B cell (primary cell): Measurements from ENCODE around the gene RSU1. TPM values are rescaled to one million over a fixed set of nuclear protein-coding genes. Genes with fewer than 3 reads are reported as not detected.

Experiments
- ATAC-seq: fragments of 200-7000 bp; cut with Tn5 transposase; one replicate; pipeline ENCODE4 v1.10.0; 2021; ENCODE audit warnings: low read depth, mild to moderate bottlenecking, moderate number of reproducible peaks, moderate library complexity
- CTCF ChIA-PET: fragments of 350-600 bp; sonication (Branson Sonifier 250); formaldehyde crosslinking; loops from one replicate; lab custom pipeline; 2021; ENCODE audit warnings: antibody characterized with exemption, inconsistent platforms; lab: Charles Lee
- POLR2A ChIA-PET: fragments of 350-600 bp; sonication (Branson Sonifier 250); formaldehyde crosslinking; loops from one replicate; lab custom pipeline; 2021; ENCODE audit warnings: antibody characterized with exemption; lab: Charles Lee
- DNase-seq: peaks from one replicate; pipeline ENCODE4 v3.0.0; 2013
- H2AFZ ChIP-seq: 2 replicates; pipeline ENCODE4 v1.6.1; 2012; ENCODE audit warnings: mild to moderate bottlenecking, low read depth, low read length; ENCODE audit not compliant: insufficient read depth, poor library complexity, severe bottlenecking
- H3K27ac ChIP-seq, 2 donors: 1 replicate in 1 of 2; 2 replicates in 1 of 2; pipeline ENCODE4 v1.5.1; 2012 to 2013; ENCODE audit warnings: low read length in 2 of 2, mild to moderate bottlenecking in 2 of 2, moderate library complexity in 1 of 2
- H3K27me3 ChIP-seq, 4 experiments: fragments of 200-600 bp in 1 of 4; sonication (generic) in 1 of 4; replicated peaks in 1 of 4; 1 replicate in 2 of 4; 2 replicates in 2 of 4; pipeline versions ENCODE4 v1.6.1 to v1.7.0; 2013 to 2016; ENCODE audit warnings: low read length in 3 of 4, mild to moderate bottlenecking in 2 of 4, mixed read lengths in 1 of 4, moderate library complexity in 1 of 4; ENCODE audit not compliant: insufficient read depth in 4 of 4, control insufficient read depth in 3 of 4; ENCODE audit errors: control extremely low read depth in 1 of 4
- H3K36me3 ChIP-seq, 2 experiments: replicated peaks in 1 of 2; 1 replicate in 1 of 2; 2 replicates in 1 of 2; pipeline versions ENCODE4 v1.6.1 to v1.7.1; 2013; ENCODE audit warnings: low read length in 1 of 2; ENCODE audit not compliant: insufficient read depth in 2 of 2, control insufficient read depth in 1 of 2; ENCODE audit errors: control extremely low read depth in 1 of 2, extremely low read depth in 1 of 2
- H3K4me1 ChIP-seq, 2 donors: fragments of 200-600 bp in 1 of 2; sonication (generic) in 1 of 2; 1 replicate in 1 of 2; 2 replicates in 1 of 2; pipeline versions ENCODE4 v1.5.1 to v1.6.1; 2013 to 2017; ENCODE audit warnings: low read length in 2 of 2; ENCODE audit not compliant: control insufficient read depth in 2 of 2, insufficient read depth in 2 of 2
- H3K4me2 ChIP-seq: replicated peaks from 2 replicates; pipeline ENCODE3; 2012; ENCODE audit warnings: mild to moderate bottlenecking, low read depth, low read length; ENCODE audit not compliant: poor library complexity, severe bottlenecking
- H3K4me3 ChIP-seq, 5 experiments: fragments of 200-600 bp in 1 of 5; sonication (generic) in 1 of 5; 1 replicate in 3 of 5; 2 replicates in 2 of 5; pipeline versions ENCODE4 v1.5.1 to v1.7.0; 2011 to 2016; ENCODE audit warnings: low read length in 4 of 5, mild to moderate bottlenecking in 4 of 5, low read depth in 2 of 5, control low read depth in 1 of 5, moderate library complexity in 1 of 5; ENCODE audit not compliant: insufficient read depth in 1 of 5; ENCODE audit errors: control extremely low read depth in 1 of 5, extremely low read depth in 1 of 5
- H3K79me2 ChIP-seq: fragments of 200-600 bp; sonication (generic); one replicate; pipeline ENCODE4 v1.6.0; 2016; ENCODE audit warnings: low read length; ENCODE audit not compliant: control insufficient read depth, insufficient read depth
- H3K9ac ChIP-seq: fragments of 200-600 bp; sonication (generic); 2 replicates; pipeline ENCODE4 v1.6.1; 2017; ENCODE audit warnings: mild to moderate bottlenecking, low read length, moderate library complexity
- H3K9me3 ChIP-seq, 3 donors: one replicate each; pipeline versions ENCODE4 v1.6.1 to v1.7.1; 2013; ENCODE audit warnings: low read length in 2 of 3; ENCODE audit not compliant: control insufficient read depth in 2 of 3, insufficient read depth in 1 of 3; ENCODE audit errors: control extremely low read depth in 1 of 3
- H4K20me1 ChIP-seq: 2 replicates; pipeline ENCODE4 v1.6.0; 2012; ENCODE audit warnings: mild to moderate bottlenecking, low read length; ENCODE audit not compliant: insufficient read depth, control insufficient read depth, poor library complexity, severe bottlenecking
- H3K27ac Mint-ChIP-seq: one replicate; pipeline ENCODE4 v1.8.0; 2021; ENCODE audit warnings: mixed read lengths
- H3K27me3 Mint-ChIP-seq: one replicate; pipeline ENCODE4 v1.8.0; 2021; ENCODE audit warnings: mixed read lengths
- H3K4me1 Mint-ChIP-seq: one replicate; pipeline ENCODE4 v1.8.0; 2021; ENCODE audit warnings: mixed read lengths
- H3K4me3 Mint-ChIP-seq: one replicate; pipeline ENCODE4 v1.8.0; 2021; ENCODE audit warnings: mixed read lengths
- H3K9me3 Mint-ChIP-seq: one replicate; pipeline ENCODE4 v1.8.0; 2022; ENCODE audit warnings: mixed read lengths; ENCODE audit not compliant: insufficient read depth
- EZH2 ChIP-seq: IDR thresholded peaks from 2 replicates; pipeline ENCODE4 v1.6.1; 2012; ENCODE audit warnings: borderline replicate concordance, low read depth, mild to moderate bottlenecking, moderate library complexity, low read length; ENCODE audit not compliant: insufficient read depth, poor library complexity, severe bottlenecking
- WGBS: methylation state at CpG from one replicate; pipeline ENCODE4 v1.1.5; 2013; ENCODE audit warnings: missing lambda C conversion rate; ENCODE audit not compliant: insufficient coverage; 5-methylcytosine and 5-hydroxymethylcytosine counted together
- intact Hi-C: fragments of 100-400 bp; cut with micrococcal nuclease; formaldehyde crosslinking; loops from one replicate; pipeline ENCODE4 v1.10.0; 2022
- polyA plus RNA-seq: library from polyadenylated mRNA; depleted of rRNA; stranded (reverse); fragments of >200 nt; gene quantifications from 2 replicates; pipeline ENCODE4 v1.2.3, GENCODE V29; 2012
- total RNA-seq, 2 donors: library from RNA; stranded (reverse); fragments of 120-200 nt in 1 of 2; gene quantifications; 1 replicate in 1 of 2; 2 replicates in 1 of 2; pipeline versions ENCODE4 v1.2.3 to v1.2.4, GENCODE V29; 2013 to 2022
- TF ChIP-seq, protein P1 (sequence below): fragments of 200-600 bp; IDR thresholded peaks from one replicate; pipeline ENCODE4 v1.8.0; 2022; ENCODE audit warnings: antibody characterized with exemption, mild to moderate bottlenecking

RSU1 gene
- total and polyA plus RNA-seq, 2 donors (not counting 1 experiment from before 2014, with no cell fraction given), result 33.4 to 41.1 TPM

DNA sequence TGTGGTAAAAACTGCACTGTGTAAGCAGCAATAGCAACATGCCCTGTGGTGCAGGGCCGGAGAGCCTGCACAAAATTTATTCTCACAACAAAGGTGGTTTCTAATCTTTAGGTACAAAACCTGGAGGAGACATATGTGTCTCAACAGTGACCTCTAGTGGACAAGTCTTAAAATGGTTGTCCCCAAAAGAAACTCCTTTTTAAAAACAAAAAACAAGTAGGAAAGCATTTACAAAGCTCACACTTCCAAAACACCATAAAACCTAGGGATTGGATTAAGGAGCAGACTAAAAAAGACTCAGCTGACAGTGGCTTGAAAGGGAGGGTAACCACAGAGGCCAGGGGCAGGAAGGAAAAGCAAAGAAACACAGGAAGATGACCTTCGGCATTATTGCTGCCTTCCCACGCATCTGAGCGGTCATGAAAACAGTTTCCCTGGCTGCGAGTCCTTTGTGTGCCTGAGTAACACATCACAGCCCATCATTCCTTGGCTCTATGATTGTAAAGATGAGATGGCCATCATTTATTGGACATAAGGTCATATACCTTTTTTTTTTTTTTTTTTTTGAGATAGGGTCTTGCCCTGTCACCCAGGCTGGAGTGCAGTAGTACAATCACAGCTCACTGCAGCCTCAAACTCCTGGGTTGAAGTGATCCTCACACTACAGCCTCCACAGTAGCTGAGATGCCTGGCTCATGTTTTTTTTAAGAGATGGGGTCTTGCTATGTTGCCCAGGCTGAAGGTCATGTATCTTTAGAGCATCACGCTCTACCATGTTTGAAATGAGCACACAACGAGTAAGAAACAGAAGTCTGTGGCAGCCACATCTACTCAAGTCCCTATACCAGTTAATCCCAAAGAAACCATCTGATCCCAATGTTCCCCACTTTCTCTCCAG lies 39.5 kb downstream of the RSU1 start:
- intact Hi-C loops, result loop anchor here (2.0 to 5.0 kb wide), 2 partner anchors 39 to 900 kb away; partner anchors contain the start of gene RSU1
- ATAC-seq, result no peak
- no peak overlapping the region for H3K4me2 ChIP-seq

More for the DNA sequence above, 39.5 kb downstream of the RSU1 start:
- H3K4me1 Mint-ChIP-seq, result peaks cover 24% of the 10 kb centered on the region
- Histone ChIP-seq H3K79me2 (peaks cover 4% of the 10 kb centered on the region), H3K36me3 (peaks cover 1 to 4% of the 10 kb centered on the region in 2 experiments), H4K20me1 (no peaks in the 10 kb centered on the region), H2AFZ (peak overlapping the region; percentile 39), H3K27me3 (no peaks in the 10 kb centered on the region), H3K4me1 (peaks cover 10 to 14% of the 10 kb centered on the region in 2 donors), H3K9ac (no peak overlapping the region), H3K4me3 (no peak overlapping the region), H3K27ac (no peak overlapping the region), H3K9me3 (no peaks in the 10 kb centered on the region)
- no peak for TF ChIP-seq EZH2
- TF ChIP-seq, protein P1, sequence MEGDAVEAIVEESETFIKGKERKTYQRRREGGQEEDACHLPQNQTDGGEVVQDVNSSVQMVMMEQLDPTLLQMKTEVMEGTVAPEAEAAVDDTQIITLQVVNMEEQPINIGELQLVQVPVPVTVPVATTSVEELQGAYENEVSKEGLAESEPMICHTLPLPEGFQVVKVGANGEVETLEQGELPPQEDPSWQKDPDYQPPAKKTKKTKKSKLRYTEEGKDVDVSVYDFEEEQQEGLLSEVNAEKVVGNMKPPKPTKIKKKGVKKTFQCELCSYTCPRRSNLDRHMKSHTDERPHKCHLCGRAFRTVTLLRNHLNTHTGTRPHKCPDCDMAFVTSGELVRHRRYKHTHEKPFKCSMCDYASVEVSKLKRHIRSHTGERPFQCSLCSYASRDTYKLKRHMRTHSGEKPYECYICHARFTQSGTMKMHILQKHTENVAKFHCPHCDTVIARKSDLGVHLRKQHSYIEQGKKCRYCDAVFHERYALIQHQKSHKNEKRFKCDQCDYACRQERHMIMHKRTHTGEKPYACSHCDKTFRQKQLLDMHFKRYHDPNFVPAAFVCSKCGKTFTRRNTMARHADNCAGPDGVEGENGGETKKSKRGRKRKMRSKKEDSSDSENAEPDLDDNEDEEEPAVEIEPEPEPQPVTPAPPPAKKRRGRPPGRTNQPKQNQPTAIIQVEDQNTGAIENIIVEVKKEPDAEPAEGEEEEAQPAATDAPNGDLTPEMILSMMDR, result peak; percentile 87
- ChIA-PET POLR2A (no interaction called here), CTCF (interaction anchor here (0.6 to 2.3 kb wide), 13 partner anchors 8 to 1344 kb away, joined by 3 to 22 read pairs (median 4); no protein-coding TSS in a partner anchor)
- H3K27ac Mint-ChIP-seq, result peak overlapping the region; percentile 65
- peak; percentile 68 for DNase-seq
- WGBS, result 95% methylated on average over 2 of the region's 7 CpGs
- no peaks in the 10 kb centered on the region for H3K27me3 Mint-ChIP-seq
- H3K4me3 Mint-ChIP-seq, result no peak overlapping the region
- no peaks in the 10 kb centered on the region for H3K9me3 Mint-ChIP-seq
